ENCODE measurements around the gene GCH1.
"Not testable (repeated sequence)": the region's sequence is repeated elsewhere in the genome, so short reads cannot be mapped to it uniquely, and the experiment has no call there.

The GCH1 gene

GRCh38 chr14:54909817-54910558 lies 7.4 kb upstream of the GCH1 start:
- intact Hi-C loops (cut with DNase I) = no loop called here
- DNase-seq = no peak

GRCh38 chr14:54908973-54909372 lies 6.3 kb upstream of the GCH1 start:
- intact Hi-C loops (cut with DNase I); DNase-seq: not testable (repeated sequence)

GRCh38 chr14:54908190-54908589 lies 5.6 kb upstream of the GCH1 start:
- intact Hi-C loops (cut with DNase I) = no loop called here
- DNase-seq = no peak

- intact Hi-C loops (cut with DNase I) = no loop called here
- no peak for DNase-seq
Observed at GRCh38 chr14:54906075-54906474, 3.4 kb upstream of the GCH1 start.

GRCh38 chr14:54902143-54902520 lies 494 bp downstream of the GCH1 start:
- intact Hi-C loops (cut with DNase I) = no loop called here
- DNase-seq = peak in 39 of 42 donors; percentile 15 to 72 (median 45)

GRCh38 chr14:54901380-54902142 lies 1.1 kb downstream of the GCH1 start:
- intact Hi-C loops (cut with DNase I) = no loop called here
- DNase-seq = peak in 29 of 42 donors; percentile 6 to 64 (median 28)

- DNase-seq = peak in 1 of 42 donors; percentile 11
- intact Hi-C loops (cut with DNase I) = no loop called here
Observed at GRCh38 chr14:54899573-54899972, 3.1 kb downstream of the GCH1 start.

GRCh38 chr14:54897809-54898555 lies 4.6 kb downstream of the GCH1 start:
- intact Hi-C loops (cut with DNase I); DNase-seq: not testable (repeated sequence)

GRCh38 chr14:54895683-54896082 lies 6.9 kb downstream of the GCH1 start:
- peak in 1 of 42 donors; percentile 28 for DNase-seq
- intact Hi-C loops (cut with DNase I) = no loop called here

GRCh38 chr14:54894995-54895394 lies 7.6 kb downstream of the GCH1 start:
- DNase-seq = peak in 12 of 42 donors; percentile 14 to 60 (median 36)
- intact Hi-C loops (cut with DNase I) = no loop called here

- intact Hi-C loops (cut with DNase I) = no loop called here
- DNase-seq = peak in 6 of 42 donors; percentile 26 to 53 (median 33)
Observed at GRCh38 chr14:54893151-54893760, 9.4 kb downstream of the GCH1 start.

- DNase-seq = no peak
- intact Hi-C loops (cut with DNase I) = no loop called here
Observed at GRCh38 chr14:54891471-54892245, 11.0 kb downstream of the GCH1 start.

GRCh38 chr14:54890788-54891187 lies 11.8 kb downstream of the GCH1 start:
- DNase-seq = no peak
- intact Hi-C loops (cut with DNase I) = no loop called here

- DNase-seq = peak in 1 of 42 donors; percentile 21
- intact Hi-C loops (cut with DNase I) = no loop called here
Observed at GRCh38 chr14:54889919-54890318, 12.7 kb downstream of the GCH1 start.

GRCh38 chr14:54882521-54882920 lies 20.1 kb downstream of the GCH1 start:
- intact Hi-C loops (cut with DNase I) = no loop called here
- no peak for DNase-seq

- DNase-seq = no peak
Observed at GRCh38 chr14:54881761-54882401, 20.7 kb downstream of the GCH1 start.

GRCh38 chr14:54881235-54881760 lies 21.3 kb downstream of the GCH1 start:
- intact Hi-C loops (cut with DNase I) = no loop called here
- DNase-seq = no peak

More at GRCh38 chr14:54881761-54882401, 20.7 kb downstream of the GCH1 start:
- intact Hi-C loops (cut with DNase I) = no loop called here

GRCh38 chr14:54877703-54878021 lies 25.0 kb downstream of the GCH1 start:
- DNase-seq = no peak

More at GRCh38 chr14:54877703-54878021, 25.0 kb downstream of the GCH1 start:
- intact Hi-C loops (cut with DNase I) = no loop called here

Data from head of caudate nucleus (tissue), 42 donors.